Measurements from ENCODE around the gene CSF2.

The CSF2 gene

DNA sequence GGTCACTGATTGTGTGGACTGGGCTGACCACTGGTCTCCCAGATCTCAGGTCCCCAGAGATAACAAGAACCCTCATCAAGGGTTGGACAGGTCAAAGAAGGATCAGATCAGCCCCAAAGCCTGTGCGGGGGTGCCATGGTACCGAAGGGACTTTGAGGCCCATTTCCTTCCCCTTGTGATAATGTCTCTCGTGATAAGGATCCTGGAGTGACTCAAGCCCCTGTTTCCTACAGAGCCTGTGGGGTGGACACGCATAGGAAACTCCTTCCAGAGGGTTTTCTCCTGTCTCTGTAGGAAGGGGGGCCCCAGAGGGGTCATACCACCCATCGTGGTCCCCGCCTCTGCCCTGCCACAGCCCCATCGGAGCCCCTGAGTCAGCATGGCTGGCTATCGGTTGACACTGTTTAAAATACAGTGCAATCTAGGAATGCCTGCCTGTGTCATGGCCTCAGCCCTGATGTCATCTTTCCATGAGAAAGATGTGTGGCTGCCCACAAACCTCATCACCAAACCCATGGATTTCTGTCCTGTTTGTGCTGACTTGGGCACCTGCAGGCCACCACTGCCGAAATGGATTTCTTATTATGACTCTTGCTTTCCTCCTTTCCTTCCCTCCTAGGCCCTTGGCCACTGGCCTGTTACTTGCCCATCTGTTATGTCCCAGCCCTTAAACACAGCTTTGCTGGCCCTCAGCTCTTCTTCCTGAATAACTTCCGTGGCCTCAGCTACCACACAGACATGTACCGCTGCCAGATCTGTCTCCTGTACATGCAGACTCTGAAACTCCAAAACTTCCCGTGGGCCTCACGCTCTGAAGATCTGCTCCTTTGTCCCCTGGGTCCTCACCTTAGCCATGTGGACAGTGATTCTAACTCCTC is 2.9 kb upstream of the CSF2 start:
- TF ChIP-seq, protein P1, sequence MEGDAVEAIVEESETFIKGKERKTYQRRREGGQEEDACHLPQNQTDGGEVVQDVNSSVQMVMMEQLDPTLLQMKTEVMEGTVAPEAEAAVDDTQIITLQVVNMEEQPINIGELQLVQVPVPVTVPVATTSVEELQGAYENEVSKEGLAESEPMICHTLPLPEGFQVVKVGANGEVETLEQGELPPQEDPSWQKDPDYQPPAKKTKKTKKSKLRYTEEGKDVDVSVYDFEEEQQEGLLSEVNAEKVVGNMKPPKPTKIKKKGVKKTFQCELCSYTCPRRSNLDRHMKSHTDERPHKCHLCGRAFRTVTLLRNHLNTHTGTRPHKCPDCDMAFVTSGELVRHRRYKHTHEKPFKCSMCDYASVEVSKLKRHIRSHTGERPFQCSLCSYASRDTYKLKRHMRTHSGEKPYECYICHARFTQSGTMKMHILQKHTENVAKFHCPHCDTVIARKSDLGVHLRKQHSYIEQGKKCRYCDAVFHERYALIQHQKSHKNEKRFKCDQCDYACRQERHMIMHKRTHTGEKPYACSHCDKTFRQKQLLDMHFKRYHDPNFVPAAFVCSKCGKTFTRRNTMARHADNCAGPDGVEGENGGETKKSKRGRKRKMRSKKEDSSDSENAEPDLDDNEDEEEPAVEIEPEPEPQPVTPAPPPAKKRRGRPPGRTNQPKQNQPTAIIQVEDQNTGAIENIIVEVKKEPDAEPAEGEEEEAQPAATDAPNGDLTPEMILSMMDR (conservative IDR thresholded peaks at IDR 0.05): no peak
- H3K27ac ChIP-seq: no peak overlapping the region

DNA sequence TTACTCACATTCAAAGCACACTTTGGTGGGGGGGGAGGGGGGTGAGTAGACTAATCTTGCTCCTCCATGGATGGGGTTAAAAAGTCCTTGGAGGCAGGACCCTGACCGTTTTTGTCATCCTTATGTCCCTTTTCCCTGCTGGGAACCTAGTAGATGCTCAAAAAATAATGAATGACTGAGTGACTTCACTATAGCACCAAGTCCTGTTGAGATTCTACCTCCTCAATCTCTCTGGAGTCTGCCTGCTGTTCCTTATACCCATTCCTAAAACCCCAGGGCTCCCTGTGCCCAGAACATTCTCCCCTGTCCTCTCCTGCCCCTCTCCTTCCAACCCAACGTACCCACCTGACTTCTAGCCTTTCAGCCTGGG is 2.3 kb upstream of the CSF2 start:
- no peak overlapping the region for H3K27ac ChIP-seq
- no peak for TF ChIP-seq ZFX (IDR thresholded peaks at IDR 0.05)
- TF ChIP-seq, protein P1 (conservative IDR thresholded peaks at IDR 0.05): no peak

DNA sequence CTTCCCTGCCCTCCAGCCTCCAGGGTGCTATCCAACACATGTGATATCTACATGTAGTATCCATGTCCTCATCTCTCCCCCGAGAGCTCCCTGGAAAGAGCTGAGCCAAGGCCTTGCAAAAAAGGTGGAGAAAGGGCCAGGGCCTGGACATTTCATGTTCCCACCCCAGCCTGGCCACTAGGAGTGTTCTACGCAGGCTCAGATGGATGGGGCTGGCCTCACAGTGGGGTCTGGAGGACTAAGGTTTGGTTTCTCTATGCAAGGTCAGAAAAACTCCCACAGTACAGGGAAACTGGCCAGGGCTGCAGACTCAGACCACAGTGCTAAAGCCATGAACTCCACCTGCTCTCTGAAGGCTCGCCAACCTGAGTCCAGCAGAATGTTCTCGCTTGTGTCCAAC is 1.5 kb upstream of the CSF2 start:
- TF ChIP-seq ZFX (IDR thresholded peaks at IDR 0.05): no peak
- TF ChIP-seq, protein P1 (conservative IDR thresholded peaks at IDR 0.05): no peak
- no peak overlapping the region for H3K27ac ChIP-seq

DNA sequence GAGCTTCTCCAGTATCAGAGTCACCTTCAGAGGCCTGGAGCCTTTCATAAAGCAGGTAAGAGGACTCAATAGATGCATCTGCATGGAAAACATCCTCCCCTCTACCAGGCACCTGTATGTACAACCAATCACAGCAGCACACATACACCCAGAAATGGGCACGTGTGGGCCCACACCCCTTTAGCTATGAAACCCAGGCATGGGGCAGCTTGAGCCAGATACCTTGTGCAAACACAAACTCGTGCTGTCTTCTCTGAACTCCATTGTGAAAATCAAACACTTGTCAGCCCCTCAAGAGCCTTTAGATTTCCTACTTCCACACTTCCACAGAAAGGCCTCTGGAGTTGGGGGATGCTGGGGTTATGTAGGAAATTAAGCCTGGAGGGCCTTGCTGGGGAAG is 1.1 kb upstream of the CSF2 start:
- TF ChIP-seq ZFX (IDR thresholded peaks at IDR 0.05): no peak
- TF ChIP-seq, protein P1 (conservative IDR thresholded peaks at IDR 0.05): no peak
- H3K27ac ChIP-seq: no peak overlapping the region

DNA sequence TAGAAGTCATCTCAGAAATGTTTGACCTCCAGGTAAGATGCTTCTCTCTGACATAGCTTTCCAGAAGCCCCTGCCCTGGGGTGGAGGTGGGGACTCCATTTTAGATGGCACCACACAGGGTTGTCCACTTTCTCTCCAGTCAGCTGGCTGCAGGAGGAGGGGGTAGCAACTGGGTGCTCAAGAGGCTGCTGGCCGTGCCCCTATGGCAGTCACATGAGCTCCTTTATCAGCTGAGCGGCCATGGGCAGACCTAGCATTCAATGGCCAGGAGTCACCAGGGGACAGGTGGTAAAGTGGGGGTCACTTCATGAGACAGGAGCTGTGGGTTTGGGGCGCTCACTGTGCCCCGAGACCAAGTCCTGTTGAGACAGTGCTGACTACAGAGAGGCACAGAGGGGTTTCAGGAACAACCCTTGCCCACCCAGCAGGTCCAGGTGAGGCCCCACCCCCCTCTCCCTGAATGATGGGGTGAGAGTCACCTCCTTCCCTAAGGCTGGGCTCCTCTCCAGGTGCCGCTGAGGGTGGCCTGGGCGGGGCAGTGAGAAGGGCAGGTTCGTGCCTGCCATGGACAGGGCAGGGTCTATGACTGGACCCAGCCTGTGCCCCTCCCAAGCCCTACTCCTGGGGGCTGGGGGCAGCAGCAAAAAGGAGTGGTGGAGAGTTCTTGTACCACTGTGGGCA is 642 bp downstream of the CSF2 start:
- no peak overlapping the region for H3K27ac ChIP-seq
- no peak for TF ChIP-seq ZFX (IDR thresholded peaks at IDR 0.05)
- TF ChIP-seq, protein P1 (conservative IDR thresholded peaks at IDR 0.05): no peak

DNA sequence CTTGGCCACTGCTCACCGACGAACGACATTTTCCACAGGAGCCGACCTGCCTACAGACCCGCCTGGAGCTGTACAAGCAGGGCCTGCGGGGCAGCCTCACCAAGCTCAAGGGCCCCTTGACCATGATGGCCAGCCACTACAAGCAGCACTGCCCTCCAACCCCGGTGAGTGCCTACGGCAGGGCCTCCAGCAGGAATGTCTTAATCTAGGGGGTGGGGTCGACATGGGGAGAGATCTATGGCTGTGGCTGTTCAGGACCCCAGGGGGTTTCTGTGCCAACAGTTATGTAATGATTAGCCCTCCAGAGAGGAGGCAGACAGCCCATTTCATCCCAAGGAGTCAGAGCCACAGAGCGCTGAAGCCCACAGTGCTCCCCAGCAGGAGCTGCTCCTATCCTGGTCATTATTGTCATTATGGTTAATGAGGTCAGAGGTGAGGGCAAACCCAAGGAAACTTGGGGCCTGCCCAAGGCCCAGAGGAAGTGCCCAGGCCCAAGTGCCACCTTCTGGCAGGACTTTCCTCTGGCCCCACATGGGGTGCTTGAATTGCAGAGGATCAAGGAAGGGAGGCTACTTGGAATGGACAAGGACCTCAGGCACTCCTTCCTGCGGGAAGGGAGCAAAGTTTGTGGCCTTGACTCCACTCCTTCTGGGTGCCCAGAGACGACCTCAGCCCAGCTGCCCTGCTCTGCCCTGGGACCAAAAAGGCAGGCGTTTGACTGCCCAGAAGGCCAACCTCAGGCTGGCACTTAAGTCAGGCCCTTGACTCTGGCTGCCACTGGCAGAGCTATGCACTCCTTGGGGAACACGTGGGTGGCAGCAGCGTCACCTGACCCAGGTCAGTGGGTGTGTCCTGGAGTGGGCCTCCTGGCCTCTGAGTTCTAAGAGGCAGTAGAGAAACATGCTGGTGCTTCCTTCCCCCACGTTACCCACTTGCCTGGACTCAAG is 1.5 kb downstream of the CSF2 start:
- TF ChIP-seq, protein P1 (conservative IDR thresholded peaks at IDR 0.05): no peak
- no peak for TF ChIP-seq ZFX (IDR thresholded peaks at IDR 0.05)
- H3K27ac ChIP-seq: no peak overlapping the region

All from C4-2B (cell line).